GM12865 (cell line): ENCODE data around the gene PIK3C2G.
A peak's percentile ranks its signal among the peaks of the same experiment; 100 is the strongest.

ENCODE experiments used
- DNase-seq: peaks from one replicate; pipeline ENCODE4 v3.0.0; 2010; ENCODE audit warnings: low read depth
- H3K4me3 ChIP-seq: 2 replicates; pipeline ENCODE4 v1.5.1; 2011; ENCODE audit warnings: mild to moderate bottlenecking, low read depth, low read length, control low read depth
- TF ChIP-seq, protein P1 (sequence below): IDR thresholded peaks from 2 replicates; pipeline ENCODE4 v1.5.1; 2011; ENCODE audit warnings: low read length, control low read depth, low read depth, inconsistent platforms; ENCODE audit not compliant: insufficient read depth; ENCODE audit errors: missing control alignments

Gene PIK3C2G, protein sequence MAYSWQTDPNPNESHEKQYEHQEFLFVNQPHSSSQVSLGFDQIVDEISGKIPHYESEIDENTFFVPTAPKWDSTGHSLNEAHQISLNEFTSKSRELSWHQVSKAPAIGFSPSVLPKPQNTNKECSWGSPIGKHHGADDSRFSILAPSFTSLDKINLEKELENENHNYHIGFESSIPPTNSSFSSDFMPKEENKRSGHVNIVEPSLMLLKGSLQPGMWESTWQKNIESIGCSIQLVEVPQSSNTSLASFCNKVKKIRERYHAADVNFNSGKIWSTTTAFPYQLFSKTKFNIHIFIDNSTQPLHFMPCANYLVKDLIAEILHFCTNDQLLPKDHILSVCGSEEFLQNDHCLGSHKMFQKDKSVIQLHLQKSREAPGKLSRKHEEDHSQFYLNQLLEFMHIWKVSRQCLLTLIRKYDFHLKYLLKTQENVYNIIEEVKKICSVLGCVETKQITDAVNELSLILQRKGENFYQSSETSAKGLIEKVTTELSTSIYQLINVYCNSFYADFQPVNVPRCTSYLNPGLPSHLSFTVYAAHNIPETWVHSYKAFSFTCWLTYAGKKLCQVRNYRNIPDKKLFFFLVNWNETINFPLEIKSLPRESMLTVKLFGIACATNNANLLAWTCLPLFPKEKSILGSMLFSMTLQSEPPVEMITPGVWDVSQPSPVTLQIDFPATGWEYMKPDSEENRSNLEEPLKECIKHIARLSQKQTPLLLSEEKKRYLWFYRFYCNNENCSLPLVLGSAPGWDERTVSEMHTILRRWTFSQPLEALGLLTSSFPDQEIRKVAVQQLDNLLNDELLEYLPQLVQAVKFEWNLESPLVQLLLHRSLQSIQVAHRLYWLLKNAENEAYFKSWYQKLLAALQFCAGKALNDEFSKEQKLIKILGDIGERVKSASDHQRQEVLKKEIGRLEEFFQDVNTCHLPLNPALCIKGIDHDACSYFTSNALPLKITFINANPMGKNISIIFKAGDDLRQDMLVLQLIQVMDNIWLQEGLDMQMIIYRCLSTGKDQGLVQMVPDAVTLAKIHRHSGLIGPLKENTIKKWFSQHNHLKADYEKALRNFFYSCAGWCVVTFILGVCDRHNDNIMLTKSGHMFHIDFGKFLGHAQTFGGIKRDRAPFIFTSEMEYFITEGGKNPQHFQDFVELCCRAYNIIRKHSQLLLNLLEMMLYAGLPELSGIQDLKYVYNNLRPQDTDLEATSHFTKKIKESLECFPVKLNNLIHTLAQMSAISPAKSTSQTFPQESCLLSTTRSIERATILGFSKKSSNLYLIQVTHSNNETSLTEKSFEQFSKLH (N-terminal part only)

DNA sequence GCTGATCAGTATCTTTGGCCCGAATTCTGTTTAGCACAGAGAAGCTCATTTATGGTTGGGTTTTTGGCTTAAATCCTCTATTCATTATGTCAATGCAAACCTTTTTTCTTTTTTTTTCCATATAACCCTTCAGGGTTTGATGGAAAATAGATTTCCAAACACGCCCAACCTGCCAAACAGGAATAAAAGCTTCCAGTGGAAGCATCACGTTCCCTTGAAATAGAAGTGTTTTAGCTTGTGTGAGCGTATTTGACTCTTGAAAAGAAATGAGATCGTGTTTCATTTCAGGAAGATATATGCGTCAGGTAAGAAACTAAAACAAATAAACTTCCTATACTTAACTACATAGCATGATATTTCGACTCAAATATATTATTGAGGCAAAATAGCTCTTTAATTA is at the start of gene PIK3C2G:
TSS of gene PIK3C2G (plus strand) at position 246 of the 400 bp plus-strand sequence. CDS start 20,564 bp downstream, outside the sequence.
- H3K4me3 ChIP-seq, result no peak within 1 kb of the TSS
- TF ChIP-seq, protein P1, sequence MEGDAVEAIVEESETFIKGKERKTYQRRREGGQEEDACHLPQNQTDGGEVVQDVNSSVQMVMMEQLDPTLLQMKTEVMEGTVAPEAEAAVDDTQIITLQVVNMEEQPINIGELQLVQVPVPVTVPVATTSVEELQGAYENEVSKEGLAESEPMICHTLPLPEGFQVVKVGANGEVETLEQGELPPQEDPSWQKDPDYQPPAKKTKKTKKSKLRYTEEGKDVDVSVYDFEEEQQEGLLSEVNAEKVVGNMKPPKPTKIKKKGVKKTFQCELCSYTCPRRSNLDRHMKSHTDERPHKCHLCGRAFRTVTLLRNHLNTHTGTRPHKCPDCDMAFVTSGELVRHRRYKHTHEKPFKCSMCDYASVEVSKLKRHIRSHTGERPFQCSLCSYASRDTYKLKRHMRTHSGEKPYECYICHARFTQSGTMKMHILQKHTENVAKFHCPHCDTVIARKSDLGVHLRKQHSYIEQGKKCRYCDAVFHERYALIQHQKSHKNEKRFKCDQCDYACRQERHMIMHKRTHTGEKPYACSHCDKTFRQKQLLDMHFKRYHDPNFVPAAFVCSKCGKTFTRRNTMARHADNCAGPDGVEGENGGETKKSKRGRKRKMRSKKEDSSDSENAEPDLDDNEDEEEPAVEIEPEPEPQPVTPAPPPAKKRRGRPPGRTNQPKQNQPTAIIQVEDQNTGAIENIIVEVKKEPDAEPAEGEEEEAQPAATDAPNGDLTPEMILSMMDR, result no peak
- DNase-seq, result no peak

DNA sequence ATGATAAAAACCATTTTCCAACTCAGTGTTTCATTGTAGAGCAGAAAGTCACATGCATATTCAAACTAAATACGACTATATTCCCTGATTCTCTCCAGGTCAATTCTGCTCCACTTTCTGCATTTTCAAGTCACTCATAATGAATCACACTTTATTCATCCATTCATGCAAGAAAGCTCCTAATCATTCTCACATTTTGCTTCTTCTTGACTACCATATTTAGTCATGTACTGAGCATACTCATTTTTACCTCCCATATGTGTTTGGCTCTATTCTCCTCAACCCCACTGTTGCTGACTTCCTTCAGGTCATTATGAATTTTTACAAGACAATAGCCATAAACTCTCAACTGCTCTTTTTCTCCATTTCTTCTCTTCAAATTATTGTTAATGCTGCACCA is 43.4 kb upstream of the PIK3C2G start:
- DNase-seq, result no peak
- H3K4me3 ChIP-seq, result no peak overlapping the region
- TF ChIP-seq, protein P1, result no peak

DNA sequence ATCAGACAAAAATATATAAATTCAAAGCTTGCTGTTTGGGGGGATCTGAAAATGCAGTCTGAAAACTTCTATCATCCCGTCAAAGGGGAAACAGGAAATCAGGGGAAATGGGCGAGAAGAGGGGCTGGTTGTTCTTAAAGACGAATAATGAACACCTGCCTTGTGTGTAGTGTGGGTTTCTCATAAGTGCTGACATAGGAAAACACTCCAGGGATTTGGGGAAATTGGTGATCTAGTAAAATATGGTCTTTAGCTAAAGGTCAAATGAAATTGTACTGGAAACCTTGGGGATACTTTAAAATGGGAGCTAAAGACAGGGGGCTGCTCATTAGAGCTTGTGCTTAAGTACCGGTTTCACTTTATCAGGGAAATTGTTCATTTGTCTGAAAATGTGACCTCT is 39.6 kb upstream of the PIK3C2G start:
- TF ChIP-seq, protein P1, result no peak
- no peak overlapping the region for H3K4me3 ChIP-seq
- DNase-seq, result no peak

DNA sequence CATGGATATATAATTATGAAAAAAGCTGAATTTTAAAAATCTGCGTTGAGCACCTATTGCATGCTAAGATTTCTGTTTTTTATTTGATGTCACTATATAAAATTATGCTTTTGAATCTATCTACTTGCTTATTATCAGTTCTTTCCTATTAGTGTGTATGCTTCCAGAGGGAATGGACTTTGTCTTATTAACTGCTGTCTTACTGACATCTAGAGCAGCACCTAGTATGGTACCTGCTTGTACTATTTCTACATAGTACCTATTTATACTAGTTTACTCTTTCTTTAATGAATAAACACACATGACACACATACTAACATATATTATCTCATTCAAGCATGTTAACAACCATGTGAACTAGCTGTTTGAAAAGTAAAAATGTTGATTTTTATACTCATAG is 38.6 kb upstream of the PIK3C2G start:
- no peak for DNase-seq
- TF ChIP-seq, protein P1, result no peak
- no peak overlapping the region for H3K4me3 ChIP-seq

DNA sequence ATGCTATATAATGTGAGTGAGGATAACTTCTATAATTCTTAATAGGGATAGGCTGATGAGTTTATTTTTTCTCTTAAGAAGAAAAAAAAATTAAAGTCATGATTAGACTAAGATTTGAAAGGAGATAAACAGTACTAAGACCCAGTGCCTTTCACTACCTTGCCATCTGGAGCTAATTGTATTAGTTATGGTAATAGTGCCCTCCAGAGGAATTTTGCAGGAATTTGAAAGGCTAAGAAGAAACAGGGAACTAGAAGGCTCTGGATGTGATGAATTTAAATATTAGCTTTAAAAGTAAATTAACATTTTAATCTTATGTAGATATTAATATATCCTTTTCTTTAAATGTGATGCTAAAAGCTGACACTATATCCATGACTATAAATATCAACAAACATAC is 36.6 kb upstream of the PIK3C2G start:
- peak; percentile 48 for DNase-seq
- no peak overlapping the region for H3K4me3 ChIP-seq
- TF ChIP-seq, protein P1, result peak; percentile 31

DNA sequence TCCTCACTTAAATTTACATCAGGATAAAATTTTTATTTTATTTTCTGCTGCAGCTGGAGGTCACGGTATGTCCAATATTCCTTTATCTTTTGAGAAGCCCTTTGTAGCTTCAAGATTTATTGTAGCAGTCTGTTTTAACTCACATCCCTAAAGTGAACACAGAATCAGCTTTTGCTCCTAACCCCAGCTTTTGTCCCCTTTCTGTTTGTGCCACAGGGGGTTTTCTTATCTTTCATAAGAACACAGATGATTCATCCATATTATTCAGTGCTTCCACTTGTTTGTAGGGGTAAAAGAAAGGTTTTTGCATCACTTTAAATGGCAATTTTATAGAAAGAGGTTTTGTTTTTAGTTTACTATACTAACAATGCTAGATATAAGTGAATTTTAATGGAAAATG is 21.8 kb upstream of the PIK3C2G start:
- no peak overlapping the region for H3K4me3 ChIP-seq
- TF ChIP-seq, protein P1, result no peak
- no peak for DNase-seq
